GM21717 (cell line): ENCODE measurements around the gene PI4KA.
"Not testable (repeated sequence)": the region's sequence is repeated elsewhere in the genome, so short reads cannot be mapped to it uniquely, and the experiment has no call there.

Experiments used
- ATAC-seq: cut with Tn5 transposase; IDR thresholded peaks from one replicate; pipeline ENCODE4 v1.9.1; 2021; ENCODE audit warnings: mild to moderate bottlenecking, moderate library complexity; ENCODE audit not compliant: unreplicated experiment

Gene PI4KA

DNA sequence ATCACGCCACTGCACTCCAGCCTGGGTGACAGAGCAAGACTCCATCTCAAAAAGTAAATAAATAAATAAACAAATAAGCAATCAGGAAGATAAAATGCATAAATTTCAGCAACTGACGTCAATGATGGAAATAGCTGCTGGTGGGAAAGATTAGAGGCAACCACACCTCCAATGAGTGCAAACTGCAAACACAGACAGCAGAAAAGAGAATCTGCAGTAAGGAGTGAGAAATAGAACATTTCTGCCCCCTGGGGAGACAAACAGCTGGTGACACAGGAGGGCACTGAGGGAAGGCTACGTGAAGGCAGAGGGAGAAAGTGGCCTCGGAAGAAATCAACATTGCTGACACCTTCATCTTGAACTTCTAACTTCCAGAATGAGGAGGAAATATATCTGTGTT is 6.5 kb downstream of the PI4KA start:
- ATAC-seq, result no peak

DNA sequence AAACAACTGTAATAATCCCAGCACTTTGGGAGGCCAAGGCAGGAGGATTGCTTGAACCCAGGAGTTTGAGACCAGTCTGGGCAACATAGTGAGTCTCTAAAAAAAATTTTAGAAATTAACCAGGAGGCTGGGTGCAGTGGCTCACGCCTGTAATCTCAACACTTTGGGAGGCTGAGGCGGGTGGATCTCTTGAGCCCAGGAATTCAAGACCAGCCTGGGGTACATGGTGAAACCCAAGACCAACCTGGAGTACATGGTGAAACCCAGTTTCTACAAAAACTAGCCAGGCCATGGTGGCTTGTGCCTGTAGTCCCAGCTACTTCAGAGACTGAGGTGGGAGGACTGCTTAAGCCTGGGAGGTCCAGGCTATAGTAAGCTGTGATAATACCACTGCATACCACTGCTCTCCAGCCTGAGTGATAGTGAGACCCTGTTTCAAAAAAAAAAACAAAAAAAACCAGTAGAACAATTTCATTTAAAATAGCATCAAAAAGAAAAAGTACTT is 11.2 kb downstream of the PI4KA start:
- ATAC-seq, result no peak

DNA sequence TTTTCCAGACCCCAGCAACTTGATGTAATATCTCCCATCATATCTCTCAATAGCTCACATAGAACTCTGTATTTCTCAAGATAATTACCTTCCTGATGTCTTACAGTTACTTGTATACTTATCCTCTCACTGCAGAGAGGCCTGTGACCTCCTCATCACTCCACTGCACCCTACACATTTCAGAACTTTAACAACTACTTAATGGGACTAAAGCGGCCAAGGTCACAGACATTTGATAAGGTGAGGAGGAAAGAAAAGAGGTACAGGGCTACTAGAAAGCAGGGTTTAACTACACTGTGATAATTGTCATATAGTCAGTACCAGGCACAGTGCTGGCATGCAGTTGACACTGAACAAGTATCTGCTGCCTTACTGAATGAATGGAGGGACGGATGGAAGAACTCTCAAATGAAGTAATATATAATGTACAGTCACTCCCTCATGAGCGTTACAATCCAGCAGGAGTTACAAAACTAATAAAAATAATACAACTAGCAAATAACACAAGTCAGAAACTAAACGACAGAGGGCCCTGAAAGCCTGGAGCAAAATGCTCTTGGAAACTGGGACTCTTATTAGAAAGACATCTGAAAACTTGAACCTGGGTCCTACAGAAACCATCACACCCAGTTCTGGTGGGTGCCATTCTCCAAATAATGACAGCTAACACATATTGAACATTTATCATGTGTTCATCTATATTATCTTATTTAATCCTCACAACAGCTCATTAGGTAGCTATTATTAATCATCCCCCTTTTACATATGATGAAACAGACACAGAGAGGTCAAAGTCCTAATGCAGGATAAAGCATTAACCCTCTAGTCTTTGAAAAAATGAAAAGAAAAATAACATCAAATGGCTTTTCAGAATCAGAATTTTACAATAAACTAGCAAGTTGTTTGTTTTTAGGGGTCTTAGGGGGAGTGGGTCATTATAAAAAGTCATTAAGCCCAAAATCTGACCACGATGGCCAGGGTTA is 14.3 kb downstream of the PI4KA start:
- ATAC-seq, result no peak

DNA sequence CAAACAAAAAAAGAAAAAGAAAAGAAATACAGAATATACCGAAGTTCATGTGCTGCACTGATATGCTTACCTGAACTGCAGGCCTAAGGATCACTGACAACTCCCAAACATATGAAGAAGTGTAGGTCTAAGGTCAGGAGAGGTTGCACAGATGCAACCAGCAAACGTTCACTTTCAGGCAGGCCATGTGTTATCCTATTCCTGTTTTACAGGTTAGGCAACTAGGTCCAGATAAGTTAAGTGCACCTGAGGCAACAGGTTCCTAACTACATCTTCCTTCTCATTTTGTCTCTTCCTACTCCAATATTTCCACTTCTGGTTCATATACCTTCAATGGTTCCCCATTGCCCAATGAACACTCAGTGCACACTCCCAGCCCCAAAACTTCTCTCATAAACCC is 15.1 kb downstream of the PI4KA start:
- no peak for ATAC-seq

- no peak for ATAC-seq
Observed at GRCh38 chr22:20840646-20841371, 17.8 kb downstream of the PI4KA start.

DNA sequence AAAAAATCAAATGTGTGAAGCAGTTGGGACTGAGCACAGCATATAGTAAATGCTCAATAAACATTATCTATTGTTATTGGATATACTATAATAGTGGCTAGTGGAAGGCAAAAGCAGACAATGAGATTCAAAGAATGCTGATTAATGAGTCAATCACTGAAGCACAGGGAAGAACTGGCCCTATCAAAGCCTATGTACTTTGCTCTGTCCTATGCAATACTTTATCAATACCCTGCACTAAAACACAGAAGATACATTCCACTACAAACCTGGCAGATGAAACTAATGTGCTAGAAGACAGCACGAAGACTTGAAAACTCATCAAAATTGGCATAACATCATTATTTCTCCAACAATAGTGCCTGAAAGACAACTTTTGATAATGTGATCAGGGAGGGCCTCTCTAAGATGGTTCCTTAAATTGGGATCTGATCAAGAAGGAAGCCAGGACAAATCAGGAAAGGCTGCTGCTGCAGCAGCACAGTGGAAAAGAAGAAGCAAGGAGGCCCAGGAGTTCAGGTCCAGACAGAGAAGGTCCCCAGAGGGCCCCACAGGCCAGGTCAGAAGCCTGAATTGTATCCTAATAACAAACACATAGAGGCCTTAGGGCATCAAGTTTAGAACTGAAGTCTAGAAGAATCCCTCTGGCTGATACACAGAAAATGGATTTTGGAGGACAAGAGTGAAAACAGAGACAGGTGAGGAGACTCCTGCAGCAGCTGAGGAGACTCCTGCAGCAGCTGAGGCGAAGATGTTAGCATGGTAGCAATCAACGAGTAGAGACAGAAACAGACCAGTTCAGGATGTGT is 18.6 kb downstream of the PI4KA start:
- ATAC-seq, result no peak

- ATAC-seq, result not testable (repeated sequence)
Observed at GRCh38 chr22:20839354-20839753, 19.3 kb downstream of the PI4KA start.

DNA sequence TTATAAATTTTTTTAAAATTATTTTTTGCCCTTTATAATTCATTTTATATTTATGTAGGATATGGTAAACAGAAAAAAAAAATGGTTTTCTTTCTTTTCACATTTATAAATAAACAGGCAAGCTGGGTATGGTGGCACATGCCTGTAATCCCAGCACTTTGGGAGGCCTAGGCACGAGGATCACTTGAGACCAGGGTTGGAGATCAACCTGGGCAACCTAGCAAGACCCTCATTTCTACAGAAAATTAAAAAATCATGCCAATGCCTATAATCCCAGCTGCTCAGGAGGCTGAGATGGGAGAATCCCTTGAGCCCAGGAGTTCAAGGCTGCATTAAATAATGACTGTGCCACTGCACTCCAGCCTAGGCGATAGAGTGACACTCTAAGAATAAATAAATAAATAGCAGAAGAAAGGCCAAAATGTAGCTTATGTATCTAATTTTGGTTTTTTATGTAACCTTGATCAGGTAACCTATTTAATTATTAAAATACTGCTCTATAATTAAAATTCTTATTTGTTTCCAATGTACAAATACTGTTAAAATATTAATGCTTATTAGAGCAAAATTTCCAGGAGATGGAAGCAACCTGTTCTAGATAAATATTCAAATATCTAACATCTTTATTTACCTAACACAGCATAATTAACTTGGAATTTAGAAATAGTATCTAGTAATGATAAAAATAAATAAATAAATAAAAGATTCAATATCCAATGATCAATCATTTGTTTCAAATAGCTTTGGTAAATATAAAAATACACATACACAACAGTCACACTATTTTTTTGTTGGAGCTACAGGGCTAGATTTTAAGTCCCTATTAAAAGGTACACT is 21.4 kb downstream of the PI4KA start:
- ATAC-seq, result no peak

- ATAC-seq, result no peak
Observed at GRCh38 chr22:20834725-20835124, 23.9 kb downstream of the PI4KA start.

GRCh38 chr22:20834206-20834605 is 24.4 kb downstream of the PI4KA start:
- ATAC-seq, result no peak

DNA sequence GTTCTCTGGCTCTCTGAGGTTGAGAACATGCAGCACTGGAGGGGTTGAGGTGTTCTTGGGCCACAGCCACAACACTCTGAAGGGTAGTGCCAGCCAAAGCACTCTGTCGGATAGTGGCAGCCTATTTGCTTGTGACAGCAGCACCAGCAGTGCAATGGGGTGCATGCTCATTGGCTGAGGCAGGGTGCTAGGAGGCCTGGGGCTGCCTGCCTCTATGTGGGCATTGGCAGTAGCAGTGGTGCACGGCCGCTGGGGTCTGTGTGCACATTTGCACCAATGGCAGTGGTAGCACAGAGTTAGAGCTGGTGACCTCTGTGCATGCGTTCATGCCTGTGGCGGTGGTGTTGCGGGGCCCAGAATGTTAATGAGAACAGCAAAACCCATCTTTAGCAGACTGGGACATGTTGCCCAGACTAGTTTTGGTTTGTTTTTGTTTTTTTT is 25.4 kb downstream of the PI4KA start:
- no peak for ATAC-seq

GRCh38 chr22:20829491-20830134 is 29.0 kb downstream of the PI4KA start:
- ATAC-seq, result no peak

GRCh38 chr22:20826373-20827152 is 32.0 kb downstream of the PI4KA start:
- not testable (repeated sequence) for ATAC-seq

DNA sequence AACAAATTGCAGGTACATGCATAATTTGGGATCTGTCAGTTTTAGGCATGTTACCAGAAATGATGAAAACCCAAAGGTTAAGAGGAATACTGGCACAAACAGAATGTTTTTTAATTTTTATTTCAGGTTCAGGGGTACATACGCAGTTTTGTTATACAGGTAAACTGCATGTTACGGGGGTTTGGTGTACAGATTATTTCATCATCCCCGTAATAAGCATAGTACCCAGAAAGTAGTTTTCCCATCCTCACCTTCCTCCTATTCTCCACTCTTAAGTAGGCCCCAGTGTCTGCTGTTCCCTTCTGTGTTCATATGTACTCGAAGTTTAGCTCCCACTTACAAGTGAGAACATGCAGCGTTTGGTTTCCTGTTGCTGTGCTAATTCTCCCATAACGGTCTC is 33.0 kb downstream of the PI4KA start:
- no peak for ATAC-seq

DNA sequence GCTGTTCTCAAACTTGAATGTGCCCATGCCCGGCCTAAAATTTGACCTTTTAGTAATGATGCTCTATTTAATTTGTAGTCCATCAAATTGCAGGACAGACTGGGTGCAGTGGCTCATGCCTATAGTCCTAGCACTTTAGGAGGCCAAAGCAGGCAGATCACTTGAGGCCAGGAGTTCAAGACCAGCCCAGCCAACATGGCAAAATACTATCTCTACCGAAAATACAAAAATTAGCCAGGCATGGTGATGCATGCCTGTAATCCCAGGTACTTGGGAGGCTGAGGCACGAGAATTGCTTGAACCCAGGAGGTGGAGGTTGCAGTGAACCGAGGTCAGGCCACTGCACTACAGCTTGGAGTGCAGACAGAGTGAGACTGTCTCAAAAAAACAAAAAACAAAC is 33.4 kb downstream of the PI4KA start:
- ATAC-seq, result not testable (repeated sequence)

GRCh38 chr22:20823264-20823663 is 35.3 kb downstream of the PI4KA start:
- no peak for ATAC-seq

DNA sequence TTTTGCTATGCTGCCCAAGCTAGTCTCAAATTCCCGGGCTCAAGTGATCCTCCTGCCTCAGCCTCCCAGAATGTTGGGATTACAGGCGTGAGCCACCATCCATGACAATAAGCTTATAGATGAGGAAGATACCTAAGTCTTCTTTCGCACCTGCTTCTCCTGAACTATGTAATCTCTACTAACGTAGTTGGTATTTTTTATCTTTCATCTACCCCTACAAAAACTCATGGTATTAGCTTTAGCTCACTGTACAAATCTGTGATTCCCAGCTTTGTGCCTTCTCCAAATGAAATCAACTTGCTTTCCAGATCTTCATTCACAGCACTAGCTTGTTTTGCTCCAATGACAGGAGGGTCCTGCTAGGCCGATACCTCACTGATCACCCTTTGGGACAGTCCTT is 36.4 kb downstream of the PI4KA start:
- no peak for ATAC-seq

GRCh38 chr22:20821717-20822239 is 36.8 kb downstream of the PI4KA start:
- not testable (repeated sequence) for ATAC-seq
